Activated naive CD4-positive, alpha-beta T cell treated with anti-CD3 and anti-CD28 coated beads, Interleukin-2, amount 10 ng/mL, durations not matched to agents 7 days and 5 days (primary cell): ENCODE data around the gene LNPEP.

ENCODE experiments used
- CTCF ChIA-PET: fragments of 350-600 bp; sonication (Branson Sonifier 250); formaldehyde crosslinking; loops from one replicate; lab custom pipeline; 2021; ENCODE audit warnings: antibody characterized with exemption; lab: Charles Lee
- DNase-seq: peaks from one replicate; pipeline ENCODE4 v3.0.0-alpha.2; 2020
- H3K27ac Mint-ChIP-seq: one replicate; pipeline ENCODE4 v1.8.0; 2021; ENCODE audit warnings: mild to moderate bottlenecking, moderate library complexity, mixed read lengths
- H3K27me3 Mint-ChIP-seq: one replicate; pipeline ENCODE4 v1.8.0; 2021; ENCODE audit warnings: mild to moderate bottlenecking, mixed read lengths
- H3K36me3 Mint-ChIP-seq: one replicate; pipeline ENCODE4 v1.8.0; 2021; ENCODE audit warnings: mixed read lengths
- H3K4me1 Mint-ChIP-seq: one replicate; pipeline ENCODE4 v1.8.0; 2021; ENCODE audit warnings: mixed read lengths
- H3K4me3 Mint-ChIP-seq: one replicate; pipeline ENCODE4 v1.8.0; 2021; ENCODE audit warnings: mild to moderate bottlenecking, moderate library complexity, mixed read lengths
- H3K9me3 Mint-ChIP-seq: one replicate; pipeline ENCODE4 v1.8.0; 2021; ENCODE audit warnings: mixed read lengths

The LNPEP gene

DNA sequence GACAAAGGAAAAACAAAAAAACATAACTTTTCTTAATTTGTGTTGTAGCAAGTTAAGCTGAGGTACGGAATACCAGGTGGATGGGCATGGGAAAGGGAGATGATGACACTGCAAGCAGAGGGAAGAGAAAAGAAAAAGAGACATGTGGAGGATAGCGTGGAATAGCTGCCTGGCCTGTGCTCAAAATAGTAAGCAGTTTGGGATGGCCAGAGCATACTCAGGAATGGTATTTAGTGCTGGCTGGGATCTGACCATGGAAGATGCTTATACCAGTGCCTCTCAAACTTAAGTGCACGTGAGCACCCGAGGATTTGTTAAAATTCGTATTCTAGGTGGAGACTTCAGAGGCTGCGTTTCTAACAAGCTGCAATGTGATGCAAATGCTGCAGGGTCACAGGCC, 41.3 kb downstream of the LNPEP start:
- no peaks in the 10 kb centered on the region for H3K27me3 Mint-ChIP-seq
- peaks cover 36% of the 10 kb centered on the region for H3K4me1 Mint-ChIP-seq
- no peaks in the 10 kb centered on the region for H3K9me3 Mint-ChIP-seq
- no peak overlapping the region for H3K4me3 Mint-ChIP-seq
- CTCF ChIA-PET = interaction anchor here (0.7 to 1.4 kb wide), 3 partner anchors 14 to 47 kb away, joined by 3 to 5 read pairs (median 3); no protein-coding TSS in a partner anchor
- H3K27ac Mint-ChIP-seq = no peak overlapping the region
- DNase-seq = no peak
- H3K36me3 Mint-ChIP-seq = peaks cover 56% of the 10 kb centered on the region

DNA sequence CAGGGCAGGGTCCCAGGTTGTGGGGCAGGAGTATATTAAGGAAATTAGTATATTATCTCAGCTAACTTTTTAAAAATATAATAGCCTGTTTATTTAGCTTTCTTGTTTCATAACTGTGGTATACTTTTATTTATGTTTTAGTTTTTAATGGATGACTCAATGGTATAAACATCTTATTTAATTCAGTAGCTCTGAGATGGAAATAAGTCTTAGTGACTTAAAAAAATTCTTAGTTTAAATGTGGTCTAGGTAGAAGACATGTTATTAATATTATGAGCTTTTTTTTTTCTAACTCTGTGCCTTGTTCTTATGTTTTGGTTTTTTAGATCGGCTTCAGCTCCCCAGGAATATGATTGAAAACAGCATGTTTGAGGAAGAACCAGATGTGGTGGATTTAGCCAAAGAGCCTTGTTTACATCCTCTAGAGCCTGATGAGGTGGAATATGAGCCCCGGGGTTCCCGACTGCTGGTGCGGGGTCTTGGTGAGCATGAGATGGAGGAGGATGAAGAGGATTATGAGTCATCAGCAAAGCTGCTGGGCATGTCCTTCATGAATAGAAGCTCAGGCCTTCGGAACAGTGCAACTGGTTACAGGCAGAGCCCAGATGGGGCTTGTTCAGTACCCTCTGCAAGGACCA, 43.1 kb downstream of the LNPEP start:
- no peak for DNase-seq
- Mint-ChIP-seq H3K27ac (no peak overlapping the region), H3K9me3 (no peaks in the 10 kb centered on the region), H3K36me3 (peaks cover 55% of the 10 kb centered on the region), H3K27me3 (no peaks in the 10 kb centered on the region), H3K4me3 (no peak overlapping the region), H3K4me1 (peaks cover 24% of the 10 kb centered on the region)
- CTCF ChIA-PET = interaction anchor here (0.7 to 1.2 kb wide), 3 partner anchors 16 to 226 kb away, joined by 3 to 6 read pairs (median 5); no protein-coding TSS in a partner anchor

DNA sequence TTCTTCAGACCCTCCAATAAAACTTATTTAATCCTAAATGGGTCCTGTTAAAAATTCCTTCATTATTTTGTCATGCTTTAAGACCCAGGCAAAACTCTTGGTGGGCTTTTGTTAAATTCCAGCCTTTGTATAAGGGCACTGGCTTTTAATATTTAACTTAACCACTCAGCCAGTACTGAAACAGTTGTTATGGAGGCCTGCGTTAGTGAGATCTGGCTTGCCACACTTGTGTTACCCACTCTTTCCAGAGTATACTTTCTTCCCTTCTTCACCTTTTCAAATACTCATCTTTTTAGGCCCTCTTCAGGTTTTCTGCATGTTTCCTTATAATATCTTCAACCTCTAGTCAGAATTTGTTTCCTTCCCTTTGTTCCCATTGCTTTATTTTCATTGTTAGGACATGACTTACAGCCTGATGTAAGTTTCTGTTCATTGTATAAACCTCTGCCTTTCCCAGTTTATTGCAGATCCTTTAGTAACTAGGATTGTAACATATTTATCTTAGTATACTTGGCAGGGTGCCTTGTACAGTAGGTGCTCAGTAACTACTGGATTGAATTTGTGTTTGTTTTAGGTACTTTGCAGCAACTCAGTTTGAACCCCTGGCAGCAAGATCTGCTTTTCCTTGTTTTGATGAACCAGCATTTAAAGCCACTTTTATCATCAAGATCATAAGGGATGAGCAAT, 48.8 kb downstream of the LNPEP start:
- no peak for DNase-seq
- no peaks in the 10 kb centered on the region for H3K9me3 Mint-ChIP-seq
- CTCF ChIA-PET = interaction anchor here (1.2 kb wide), 1 partner anchor 177 kb away, joined by 3 read pairs; no protein-coding TSS in a partner anchor
- H3K4me3 Mint-ChIP-seq = no peak overlapping the region
- H3K36me3 Mint-ChIP-seq = peaks cover 65% of the 10 kb centered on the region
- H3K27ac Mint-ChIP-seq = peak overlapping the region; percentile 71
- H3K27me3 Mint-ChIP-seq = no peaks in the 10 kb centered on the region
- H3K4me1 Mint-ChIP-seq = peaks cover 7% of the 10 kb centered on the region

DNA sequence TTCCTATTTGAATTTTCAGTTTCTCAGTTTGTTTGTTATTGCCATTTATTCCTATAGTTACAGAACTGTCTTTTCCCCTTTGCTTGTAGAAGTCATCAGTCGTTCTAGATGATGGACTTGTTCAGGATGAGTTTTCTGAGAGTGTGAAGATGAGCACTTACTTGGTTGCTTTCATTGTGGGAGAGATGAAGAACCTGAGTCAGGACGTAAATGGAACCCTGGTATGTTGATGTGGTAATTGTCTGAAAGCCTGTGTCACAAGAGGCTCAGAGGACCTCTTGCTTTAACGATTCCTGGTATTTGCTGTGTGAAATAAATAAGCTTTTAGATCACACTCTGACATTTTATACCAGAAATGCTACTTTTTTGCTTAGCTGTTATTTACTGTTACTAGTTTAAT, 50.6 kb downstream of the LNPEP start:
- peaks cover 10% of the 10 kb centered on the region for H3K4me1 Mint-ChIP-seq
- DNase-seq = no peak
- H3K9me3 Mint-ChIP-seq = no peaks in the 10 kb centered on the region
- no peak overlapping the region for H3K27ac Mint-ChIP-seq
- no peaks in the 10 kb centered on the region for H3K27me3 Mint-ChIP-seq
- CTCF ChIA-PET = interaction anchor here (0.9 kb wide), 1 partner anchor 118 kb away, joined by 3 read pairs; no protein-coding TSS in a partner anchor
- H3K4me3 Mint-ChIP-seq = no peak overlapping the region
- H3K36me3 Mint-ChIP-seq = peaks cover 68% of the 10 kb centered on the region

DNA sequence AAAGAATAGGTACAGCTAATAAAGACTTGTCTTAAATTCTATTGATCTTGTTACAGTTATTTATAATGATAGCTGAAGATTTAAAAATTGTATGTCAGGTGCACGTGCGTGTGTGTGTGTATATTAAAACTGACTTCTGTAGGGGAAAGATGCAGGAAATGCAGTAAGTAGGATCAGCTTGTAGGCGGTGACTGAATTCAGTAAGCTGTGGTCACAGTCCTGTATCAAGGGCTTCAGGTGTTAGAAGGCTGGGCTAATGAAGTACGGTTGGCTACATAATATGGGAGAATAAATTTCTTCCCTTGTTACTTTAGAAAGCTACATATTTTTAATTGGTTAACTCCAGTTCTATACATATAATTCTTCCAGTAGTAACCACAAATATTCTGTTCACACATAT, 54.2 kb downstream of the LNPEP start:
- H3K9me3 Mint-ChIP-seq = no peaks in the 10 kb centered on the region
- H3K27me3 Mint-ChIP-seq = no peaks in the 10 kb centered on the region
- peaks cover 15% of the 10 kb centered on the region for H3K4me1 Mint-ChIP-seq
- peaks cover 78% of the 10 kb centered on the region for H3K36me3 Mint-ChIP-seq
- CTCF ChIA-PET = interaction anchor here (1.0 to 1.1 kb wide), 2 partner anchors 28 to 171 kb away, joined by 3 to 4 read pairs; no protein-coding TSS in a partner anchor
- H3K27ac Mint-ChIP-seq = no peak overlapping the region
- H3K4me3 Mint-ChIP-seq = no peak overlapping the region
- no peak for DNase-seq

DNA sequence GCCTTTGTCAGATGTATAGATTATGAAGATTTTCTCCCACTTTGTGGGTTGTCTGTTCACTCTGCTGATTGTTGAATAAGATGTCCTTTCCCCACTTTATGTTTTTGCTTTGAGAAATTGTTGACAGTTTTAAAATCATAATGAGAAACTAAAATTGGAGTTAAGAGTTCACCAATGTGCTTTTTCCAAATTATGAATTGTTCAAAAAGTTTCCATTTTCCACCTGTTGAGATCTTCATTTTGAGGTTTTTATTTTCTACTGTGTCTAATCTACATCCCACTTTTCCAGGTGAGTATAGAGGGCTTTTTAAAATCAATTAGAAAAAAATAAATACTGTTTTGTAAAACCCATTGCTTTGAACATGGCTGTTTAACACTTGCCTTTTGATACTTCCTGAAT, 55.8 kb downstream of the LNPEP start:
- Mint-ChIP-seq H3K4me3 (no peak overlapping the region), H3K9me3 (no peaks in the 10 kb centered on the region), H3K27me3 (no peaks in the 10 kb centered on the region), H3K4me1 (peaks cover 21% of the 10 kb centered on the region), H3K36me3 (peaks cover 72% of the 10 kb centered on the region), H3K27ac (no peak overlapping the region)
- no peak for DNase-seq
- CTCF ChIA-PET = interaction anchor here (2.3 kb wide), 1 partner anchor 122 kb away, joined by 9 read pairs; no protein-coding TSS in a partner anchor

DNA sequence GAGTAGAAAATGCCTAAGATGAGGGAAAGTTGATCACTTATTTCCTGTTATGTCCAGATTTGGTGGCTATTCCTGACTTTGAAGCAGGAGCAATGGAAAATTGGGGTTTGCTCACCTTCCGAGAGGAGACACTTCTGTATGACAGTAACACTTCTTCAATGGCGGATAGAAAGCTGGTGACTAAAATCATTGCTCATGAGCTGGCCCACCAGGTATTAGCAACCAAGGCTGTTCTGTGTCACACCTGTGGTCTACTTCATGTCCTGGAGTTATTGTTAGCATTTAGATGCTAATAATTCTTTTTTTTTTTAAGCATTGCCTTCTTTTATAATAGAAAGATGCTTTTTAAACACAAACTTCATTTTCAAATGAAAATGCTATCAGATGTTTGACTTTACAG, 57.9 kb downstream of the LNPEP start:
- DNase-seq = no peak
- Mint-ChIP-seq H3K36me3 (peaks cover 74% of the 10 kb centered on the region), H3K4me1 (peaks cover 26% of the 10 kb centered on the region), H3K4me3 (no peak overlapping the region), H3K27ac (no peak overlapping the region), H3K9me3 (no peaks in the 10 kb centered on the region), H3K27me3 (no peaks in the 10 kb centered on the region)
- CTCF ChIA-PET = interaction anchor here (0.9 to 2.3 kb wide), 4 partner anchors 77 to 149 kb away, joined by 3 to 9 read pairs (median 3); partner anchors contain the start of gene LIX1

DNA sequence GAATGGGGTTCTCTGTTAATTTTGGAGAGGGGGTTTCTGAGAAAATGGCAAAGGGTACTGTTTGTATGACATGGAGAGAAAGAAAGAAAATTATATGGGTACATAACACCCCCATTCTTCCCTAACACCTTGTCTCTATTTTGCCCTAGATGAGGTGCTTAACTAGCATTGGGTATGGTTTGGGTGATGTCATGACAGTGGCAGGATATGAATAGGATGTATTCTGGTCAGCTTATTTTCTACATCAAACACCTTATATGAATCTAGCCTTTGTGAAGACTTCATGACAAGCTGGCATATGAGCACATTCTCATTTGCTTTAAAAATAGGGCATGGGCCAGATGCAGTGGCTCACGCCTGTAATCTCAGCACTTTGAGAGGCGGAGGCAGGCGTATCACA, 58.6 kb downstream of the LNPEP start:
- Mint-ChIP-seq H3K36me3 (peaks cover 77% of the 10 kb centered on the region), H3K4me3 (no peak overlapping the region), H3K27ac (peak overlapping the region; percentile 42), H3K4me1 (peaks cover 27% of the 10 kb centered on the region), H3K27me3 (no peaks in the 10 kb centered on the region), H3K9me3 (no peaks in the 10 kb centered on the region)
- CTCF ChIA-PET = interaction anchor here (0.9 to 1.3 kb wide), 3 partner anchors 78 to 148 kb away, joined by 3 read pairs; partner anchors contain the start of gene LIX1
- no peak for DNase-seq

DNA sequence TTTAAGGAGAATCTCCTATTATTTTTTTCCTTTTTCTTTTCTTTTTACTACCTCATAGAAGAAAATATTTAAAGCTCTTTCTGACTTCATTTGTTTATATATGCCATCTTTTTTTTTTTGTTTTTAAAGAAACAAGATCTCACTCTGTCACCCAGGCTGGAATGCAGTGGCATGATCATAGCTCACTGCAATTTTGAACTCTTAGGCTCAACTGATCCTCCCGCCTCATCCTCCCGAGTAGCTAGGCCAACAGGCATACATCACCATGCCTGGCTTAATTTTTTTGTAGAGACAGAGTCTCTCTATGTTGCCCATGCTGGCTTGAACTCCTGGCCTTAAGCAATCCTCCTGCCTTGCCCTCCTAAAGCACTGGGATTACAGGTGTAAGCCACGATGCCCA, 59.5 kb downstream of the LNPEP start:
- CTCF ChIA-PET = interaction anchor here (0.7 to 1.3 kb wide), 2 partner anchors 128 to 144 kb away, joined by 3 read pairs; no protein-coding TSS in a partner anchor
- Mint-ChIP-seq H3K4me3 (no peak overlapping the region), H3K27ac (no peak overlapping the region), H3K27me3 (no peaks in the 10 kb centered on the region), H3K4me1 (peaks cover 29% of the 10 kb centered on the region), H3K36me3 (peaks cover 68% of the 10 kb centered on the region), H3K9me3 (no peaks in the 10 kb centered on the region)
- DNase-seq = no peak

DNA sequence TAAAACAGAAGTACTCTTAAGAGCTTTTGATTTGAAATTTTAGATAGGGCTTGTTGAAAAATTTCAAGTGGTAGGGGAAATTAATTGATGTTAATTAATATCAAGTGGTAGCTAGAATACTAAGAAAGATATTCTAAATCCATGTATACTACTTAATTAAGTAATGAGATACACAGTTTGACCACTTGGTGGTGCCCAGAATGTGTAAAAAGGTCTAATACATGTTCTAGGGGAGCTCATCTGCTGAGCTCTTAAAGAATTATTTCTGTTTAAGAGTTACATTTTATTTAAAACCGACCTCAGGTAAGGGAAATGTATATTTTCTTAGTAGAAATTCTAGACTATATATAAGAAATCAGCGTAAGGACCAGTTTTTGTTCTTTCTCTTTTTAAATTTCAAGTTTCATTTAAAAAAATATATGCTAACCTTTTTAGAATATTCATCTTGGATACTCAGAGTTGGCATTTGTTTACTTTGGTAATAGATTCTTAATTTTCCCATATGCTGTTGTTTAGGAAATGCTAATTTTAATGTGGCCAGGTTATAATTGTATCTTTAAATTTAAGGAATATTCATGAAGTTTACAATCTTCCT, 61.5 kb downstream of the LNPEP start:
- Mint-ChIP-seq H3K9me3 (no peaks in the 10 kb centered on the region), H3K4me1 (peaks cover 29% of the 10 kb centered on the region), H3K27ac (no peak overlapping the region), H3K36me3 (peaks cover 49% of the 10 kb centered on the region), H3K27me3 (no peaks in the 10 kb centered on the region), H3K4me3 (no peak overlapping the region)
- CTCF ChIA-PET = interaction anchor here (0.6 to 4.0 kb wide), 23 partner anchors 12 to 163 kb away, joined by 3 to 29 read pairs (median 4); partner anchors contain the start of gene LIX1
- peak; percentile 39 for DNase-seq

DNA sequence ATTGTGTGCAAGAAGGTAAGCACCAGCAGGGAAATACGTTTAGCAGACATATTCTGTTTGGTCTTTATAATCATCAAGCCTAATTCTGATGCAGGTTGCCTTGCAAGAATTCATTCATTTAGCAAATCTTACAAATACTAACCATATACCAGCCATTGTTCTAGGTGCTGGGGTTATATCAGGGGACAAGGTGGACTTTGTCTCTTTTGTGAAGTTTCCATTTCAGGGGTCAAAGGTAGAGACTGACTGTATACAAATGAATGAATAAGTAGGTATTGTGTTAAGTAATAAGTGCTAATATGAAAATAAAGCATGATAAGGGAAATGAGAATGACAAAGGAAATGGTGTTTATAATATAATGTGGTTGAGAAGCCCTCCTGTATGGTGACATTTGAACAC, 64.0 kb downstream of the LNPEP start:
- Mint-ChIP-seq H3K36me3 (peaks cover 29% of the 10 kb centered on the region), H3K27ac (no peak overlapping the region), H3K27me3 (no peaks in the 10 kb centered on the region), H3K4me1 (peaks cover 19% of the 10 kb centered on the region), H3K4me3 (no peak overlapping the region), H3K9me3 (no peaks in the 10 kb centered on the region)
- no peak for DNase-seq
- CTCF ChIA-PET = interaction anchor here (4.0 kb wide), 1 partner anchor 141 kb away, joined by 29 read pairs; the partner anchor contains the start of gene LIX1

DNA sequence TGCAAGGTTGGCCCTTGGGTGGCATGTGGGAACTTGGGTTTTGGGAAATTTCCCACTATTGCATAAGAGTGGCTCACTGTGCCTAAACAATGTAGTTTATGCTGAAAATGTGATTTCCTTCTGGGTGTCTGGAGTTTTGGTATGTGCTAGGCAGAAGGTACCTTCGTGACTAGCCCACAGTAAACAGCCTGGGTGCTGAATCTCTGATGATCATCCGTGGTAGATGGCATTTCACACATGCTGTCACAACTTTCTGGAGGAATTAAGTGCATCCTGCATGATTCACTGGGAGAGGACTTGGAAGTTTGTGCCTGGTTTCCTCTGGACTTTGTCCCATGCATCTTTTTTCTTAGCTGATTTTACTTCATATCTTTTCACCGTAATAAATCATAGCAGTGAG, 64.5 kb downstream of the LNPEP start:
- H3K4me3 Mint-ChIP-seq = no peak overlapping the region
- DNase-seq = no peak
- H3K27me3 Mint-ChIP-seq = no peaks in the 10 kb centered on the region
- no peaks in the 10 kb centered on the region for H3K9me3 Mint-ChIP-seq
- H3K36me3 Mint-ChIP-seq = peaks cover 27% of the 10 kb centered on the region
- CTCF ChIA-PET = no interaction called here
- no peak overlapping the region for H3K27ac Mint-ChIP-seq
- H3K4me1 Mint-ChIP-seq = peaks cover 17% of the 10 kb centered on the region

DNA sequence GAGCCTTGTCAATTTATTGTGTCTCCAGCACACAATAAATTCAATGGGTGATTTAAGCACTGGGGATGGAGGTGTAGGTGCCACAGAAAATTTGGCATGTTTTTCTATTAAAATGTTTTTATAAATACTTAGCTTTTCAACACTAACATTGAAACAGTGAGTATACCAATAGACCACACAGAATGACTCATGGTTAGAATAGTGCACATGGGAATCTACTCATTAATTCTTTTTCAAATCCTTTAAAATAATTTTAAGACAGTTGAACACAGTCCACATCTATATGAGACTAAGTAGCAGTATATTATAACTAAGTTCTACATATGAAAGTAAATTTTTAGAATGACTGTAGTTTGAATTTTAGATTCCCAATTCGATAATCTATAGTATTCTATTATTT, 67.1 kb downstream of the LNPEP start:
- DNase-seq = no peak
- CTCF ChIA-PET = interaction anchor here (1.6 kb wide), 1 partner anchor 140 kb away, joined by 5 read pairs; the partner anchor contains the start of gene LIX1
- H3K27me3 Mint-ChIP-seq = no peaks in the 10 kb centered on the region
- H3K36me3 Mint-ChIP-seq = peaks cover 33% of the 10 kb centered on the region
- no peaks in the 10 kb centered on the region for H3K9me3 Mint-ChIP-seq
- H3K4me1 Mint-ChIP-seq = peaks cover 20% of the 10 kb centered on the region
- H3K4me3 Mint-ChIP-seq = no peak overlapping the region
- H3K27ac Mint-ChIP-seq = no peak overlapping the region
